Measurements from ENCODE around the gene SPECC1L. TPM values are rescaled to one million over a fixed set of nuclear protein-coding genes. Genes with fewer than 3 reads are reported as not detected.
"Not testable (repeated sequence)": the region's sequence is repeated elsewhere in the genome, so short reads cannot be mapped to it uniquely, and the experiment has no call there.

The SPECC1L gene
- total and polyA plus RNA-seq, 10 of the 15 experiments (the other 5 are each of a cell fraction or from before 2014, with no cell fraction given), result 1.9 to 40.6 (median 19.1) TPM

DNA sequence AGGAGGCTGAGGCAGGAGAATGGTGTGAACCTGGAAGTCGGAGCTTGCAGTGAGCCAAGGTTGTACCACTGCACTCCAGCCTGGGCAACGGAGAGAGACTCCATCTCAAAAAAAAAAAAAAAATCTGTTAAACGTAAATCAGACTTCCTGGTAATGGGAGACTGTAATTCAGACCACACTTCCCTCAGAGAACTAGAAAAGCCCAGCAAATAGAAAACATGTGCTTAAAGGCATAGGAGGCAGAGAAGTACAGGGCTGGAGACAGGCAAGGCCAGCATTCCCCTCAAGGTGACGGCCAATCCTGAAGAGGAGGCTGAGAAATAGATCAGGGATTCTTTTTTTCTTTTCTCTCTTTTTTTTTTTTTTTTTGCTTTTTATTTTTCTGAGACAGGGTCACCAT, 34.0 kb upstream of the SPECC1L start:
- H3K4me3 ChIP-seq, result no peak overlapping the region
- H3K9me3 ChIP-seq (replicated peaks; ENCODE audit: control insufficient read depth, insufficient read depth, low read length), result no peaks in the 10 kb centered on the region
- H3K27me3 ChIP-seq (replicated peaks in 1 of 2; ENCODE audit: control insufficient read depth in 2 of 2, insufficient read depth in 2 of 2, low read length in 1 of 2), result no peaks in the 10 kb centered on the region
- FAIRE-seq (no peak), ATAC-seq (no peak), DNase-seq (ENCODE audit: low read depth, low spot score) (no peak)
- H4K20me1 ChIP-seq (ENCODE audit: control insufficient read depth, insufficient read depth), result no peaks in the 10 kb centered on the region
- intact Hi-C loops (cut with micrococcal nuclease; ENCODE audit: unreplicated experiment) (no loop called here), in situ Hi-C loops (cut with MboI) (loop anchor here (5.0 kb wide), 1 partner anchor 39 kb away; no protein-coding TSS in a partner anchor)
- no TSS peak for BruUV-seq (replicated peaks)
- no peak for TF ChIP-seq FOXM1 (IDR thresholded peaks at IDR 0.05; ENCODE audit: low read depth, low read length)
- no peak for TF ChIP-seq TARDBP (IDR thresholded peaks at IDR 0.05; ENCODE audit: borderline replicate concordance)
- no peak for TF ChIP-seq SRF (IDR thresholded peaks at IDR 0.05; ENCODE audit: low read depth in 2 of 2, low read length in 2 of 2)
- no peak for TF ChIP-seq IKZF1 (conservative IDR thresholded peaks at IDR 0.05)
- TF ChIP-seq E4F1 (IDR thresholded peaks at IDR 0.05; ENCODE audit: borderline replicate concordance, partially characterized antibody), result no peak
- TF ChIP-seq RFX5 (IDR thresholded peaks at IDR 0.05; ENCODE audit: low read depth, low read length), result no peak
- TF ChIP-seq SMARCA5 (IDR thresholded peaks at IDR 0.05), result no peak
- H3K9ac ChIP-seq (ENCODE audit: control insufficient read depth, insufficient read depth, low read length), result no peak overlapping the region
- H3K4me2 ChIP-seq (ENCODE audit: control insufficient read depth, insufficient read depth), result no peak overlapping the region
- no peak overlapping the region for H2AFZ ChIP-seq (ENCODE audit: control insufficient read depth, low read depth, low read length)
- SMC1A ChIA-PET (ENCODE audit: uncharacterized antibody, unreplicated experiment), result no interaction called here
- H3K36me3 ChIP-seq (ENCODE audit: control insufficient read depth in 2 of 2, insufficient read depth in 2 of 2, low read length in 1 of 2), result no peaks in the 10 kb centered on the region
- POLR2A ChIA-PET, result no interaction called here
- WGBS (ENCODE audit: insufficient coverage, insufficient replicate concordance, low lambda C conversion rate, missing lambda C conversion rate), result 32% methylated on average over 4 of the region's 4 CpGs
- H3K4me1 ChIP-seq (ENCODE audit: control insufficient read depth, insufficient read depth, low read length), result no peaks in the 10 kb centered on the region
- H3K79me2 ChIP-seq (ENCODE audit: control insufficient read depth, insufficient read depth, low read length), result no peaks in the 10 kb centered on the region
- no peak overlapping the region for H3K27ac ChIP-seq (ENCODE audit: control insufficient read depth, insufficient read depth)
- RAD21 ChIA-PET (ENCODE audit: unreplicated experiment), result no interaction called here
- CTCF ChIA-PET, result interaction anchor here (0.7 to 1.8 kb wide), 3 partner anchors 47 to 79 kb away, joined by 3 to 5 read pairs (median 3); no protein-coding TSS in a partner anchor

DNA sequence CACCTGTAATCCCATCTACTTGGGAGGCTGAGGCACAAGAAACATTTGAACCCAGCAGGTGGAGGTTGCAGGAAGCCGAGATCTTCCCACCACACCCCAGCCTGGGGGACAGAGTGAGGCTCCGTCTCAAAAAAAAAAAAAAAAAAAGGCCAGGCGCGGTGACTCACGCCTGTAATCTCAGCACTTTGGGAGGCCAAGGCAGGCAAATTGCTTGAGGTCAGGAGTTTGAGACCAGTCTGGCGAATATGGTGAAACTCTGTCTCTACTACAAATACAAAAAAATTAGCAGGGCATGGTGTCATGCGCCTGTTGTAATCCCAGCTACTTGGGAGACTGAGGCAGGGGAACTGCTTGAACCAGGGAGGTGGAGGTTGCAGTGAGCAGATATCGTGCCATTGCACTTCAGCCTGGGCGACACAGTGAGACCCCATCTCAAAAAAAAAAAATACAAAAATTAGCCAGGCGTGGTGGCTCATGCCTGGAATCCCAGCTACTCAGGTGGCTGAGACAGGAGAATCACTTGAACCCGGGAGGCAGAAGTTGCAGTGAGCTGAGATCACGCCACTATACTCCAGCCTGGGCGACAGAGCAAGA, 32.4 kb upstream of the SPECC1L start:
- H3K36me3 ChIP-seq (ENCODE audit: control insufficient read depth in 2 of 2, insufficient read depth in 2 of 2, low read length in 1 of 2); H3K4me3 ChIP-seq; intact Hi-C loops (cut with micrococcal nuclease; ENCODE audit: unreplicated experiment); H4K20me1 ChIP-seq (ENCODE audit: control insufficient read depth, insufficient read depth); H3K9me3 ChIP-seq (replicated peaks; ENCODE audit: control insufficient read depth, insufficient read depth, low read length); RAD21 ChIA-PET (ENCODE audit: unreplicated experiment); FAIRE-seq; H3K27me3 ChIP-seq (replicated peaks in 1 of 2; ENCODE audit: control insufficient read depth in 2 of 2, insufficient read depth in 2 of 2, low read length in 1 of 2); H3K4me2 ChIP-seq (ENCODE audit: control insufficient read depth, insufficient read depth); DNase-seq (ENCODE audit: low read depth, low spot score); POLR2A ChIA-PET; H2AFZ ChIP-seq (ENCODE audit: control insufficient read depth, low read depth, low read length); H3K27ac ChIP-seq (ENCODE audit: control insufficient read depth, insufficient read depth); BruUV-seq (replicated peaks); H3K79me2 ChIP-seq (ENCODE audit: control insufficient read depth, insufficient read depth, low read length); ATAC-seq; H3K9ac ChIP-seq (ENCODE audit: control insufficient read depth, insufficient read depth, low read length); SMC1A ChIA-PET (ENCODE audit: uncharacterized antibody, unreplicated experiment): not testable (repeated sequence)
- in situ Hi-C loops (cut with MboI), result loop anchor here (5.0 kb wide), 1 partner anchor 41 kb away; no protein-coding TSS in a partner anchor
- WGBS (ENCODE audit: insufficient coverage, insufficient replicate concordance, low lambda C conversion rate, missing lambda C conversion rate), result 72% methylated on average over 7 of the region's 13 CpGs
- H3K4me1 ChIP-seq (ENCODE audit: control insufficient read depth, insufficient read depth, low read length), result peaks cover 12% of the 10 kb centered on the region
- CTCF ChIA-PET, result interaction anchor here (0.8 kb wide), 1 partner anchor 283 kb away, joined by 4 read pairs; no protein-coding TSS in a partner anchor
